Kidney (tissue), 14 donors: ENCODE measurements around the gene LTO1. TPM values are rescaled to one million over a fixed set of nuclear protein-coding genes. Genes with fewer than 3 reads are reported as not detected.
A peak's percentile ranks its signal among the peaks of the same experiment; 100 is the strongest.

Experiments used
- DNase-seq, 5 donors: peaks; one replicate each; pipeline ENCODE4 v3.0.0-alpha.2; 2013 to 2020
- FAIRE-seq: peaks from 2 replicates; lab custom pipeline; 2012; peaks lifted over from hg19 to GRCh38; lab: Jason Lieb, UNC
- H3K27ac ChIP-seq, 2 donors: one replicate each; pipeline ENCODE4 v1.7.0; 2013; ENCODE audit warnings: low read depth in 2 of 2, low read length in 2 of 2, inconsistent platforms in 1 of 2
- H3K27me3 ChIP-seq: one replicate; pipeline ENCODE4 v1.7.1; 2013; ENCODE audit warnings: low read length, inconsistent platforms; ENCODE audit not compliant: control insufficient read depth, insufficient read depth
- H3K36me3 ChIP-seq, 3 donors: one replicate each; pipeline versions ENCODE4 v1.7.0 to v1.7.1; 2013; ENCODE audit warnings: low read length in 3 of 3, control low read depth in 1 of 3, inconsistent platforms in 1 of 3; ENCODE audit not compliant: insufficient read depth in 3 of 3, control insufficient read depth in 2 of 3
- H3K4me1 ChIP-seq, 3 donors: one replicate each; pipeline versions ENCODE4 v1.7.0 to v1.7.1; 2013; ENCODE audit warnings: low read length in 3 of 3, inconsistent platforms in 1 of 3, low read depth in 1 of 3; ENCODE audit not compliant: control insufficient read depth in 2 of 3, insufficient read depth in 2 of 3
- H3K4me3 ChIP-seq, 3 donors: one replicate each; pipeline versions ENCODE4 v1.7.0 to v1.8.1; 2013; ENCODE audit warnings: low read length in 3 of 3, control low read depth in 1 of 3, inconsistent platforms in 1 of 3
- H3K9ac ChIP-seq, 3 donors: one replicate each; pipeline versions ENCODE4 v1.7.0 to v1.7.1; 2013; ENCODE audit warnings: low read length in 3 of 3, control low read depth in 1 of 3, inconsistent platforms in 1 of 3
- H3K9me3 ChIP-seq, 3 donors: one replicate each; pipeline versions ENCODE4 v1.7.0 to v1.7.1; 2013; ENCODE audit warnings: low read length in 3 of 3, control low read depth in 1 of 3, inconsistent platforms in 1 of 3; ENCODE audit not compliant: control insufficient read depth in 2 of 3, insufficient read depth in 1 of 3
- intact Hi-C: fragments of 100-400 bp; cut with DNase I; formaldehyde crosslinking; loops from one replicate; pipeline ENCODE4 v1.11.1; 2022
- polyA plus RNA-seq: library from polyadenylated mRNA; stranded (reverse); fragments of 350-450 nt; fragmentation: Illumina TruSeq; extraction: RNeasy Lipid Tissue Mini Kit (QIAGEN cat#74804); gene quantifications from one replicate; pipeline ENCODE4 v1.2.3, GENCODE V29; 2014; ENCODE audit warnings: low read depth, low replicate concordance; ENCODE audit not compliant: insufficient read depth
- total RNA-seq: library from RNA; stranded (reverse); fragmentation: NEBNext Ultra II Directional; extraction: Animal tissue kit (Norgen Biotek cat#: 25700); gene quantifications from one replicate; pipeline ENCODE4 v1.2.1, GENCODE V29; 2021
- TF ChIP-seq, protein P1 (sequence below): IDR thresholded peaks from 3 replicates; pipeline ENCODE4 v1.5.1; 2012; ENCODE audit warnings: mild to moderate bottlenecking, moderate library complexity, borderline replicate concordance; ENCODE audit not compliant: insufficient read depth; ENCODE audit errors: extremely low read depth
- donor health status: control.
- donor health status: control.
- donor health status: control.
- donor health status: control.
- donor health status: control.
- donor health status: DM: yes; HTN: yes; CAD: no.
- donor health status: Normal renal cell carcinoma (clear cell type).

LTO1 gene
- total and polyA plus RNA-seq, 2 donors from 2014 or later, result 14.6 to 21.9 TPM

DNA sequence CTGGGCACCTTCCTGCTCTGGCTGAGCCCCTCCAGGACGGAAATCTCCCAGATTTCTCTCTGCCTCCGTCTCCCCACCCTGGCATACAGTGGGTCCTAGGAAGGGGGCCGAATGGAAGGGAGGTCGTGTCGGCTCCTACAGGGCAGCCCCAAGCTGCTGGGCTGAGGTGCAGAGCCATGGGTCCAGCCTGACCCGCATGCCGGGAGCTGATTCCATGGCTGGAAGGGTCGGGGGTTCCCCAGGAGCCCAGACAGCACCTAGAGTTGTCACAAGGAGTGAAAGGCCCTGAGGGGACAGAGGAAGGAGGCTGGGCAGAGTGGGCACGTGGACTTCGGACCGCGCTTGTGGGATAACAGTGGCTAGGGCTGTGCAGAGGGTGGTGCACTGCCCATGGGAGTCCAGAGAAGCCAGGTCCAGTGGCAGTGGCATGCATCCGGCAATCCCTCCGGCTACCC lies 17.7 kb downstream of the LTO1 start:
- Histone ChIP-seq H3K36me3 (no peaks in the 10 kb centered on the region), H3K4me1 (no peaks in the 10 kb centered on the region), H3K27ac (no peak overlapping the region), H3K27me3 (no peaks in the 10 kb centered on the region), H3K9me3 (no peaks in the 10 kb centered on the region), H3K9ac (no peak overlapping the region), H3K4me3 (no peak overlapping the region)
- intact Hi-C loops, result no loop called here
- TF ChIP-seq, protein P1, sequence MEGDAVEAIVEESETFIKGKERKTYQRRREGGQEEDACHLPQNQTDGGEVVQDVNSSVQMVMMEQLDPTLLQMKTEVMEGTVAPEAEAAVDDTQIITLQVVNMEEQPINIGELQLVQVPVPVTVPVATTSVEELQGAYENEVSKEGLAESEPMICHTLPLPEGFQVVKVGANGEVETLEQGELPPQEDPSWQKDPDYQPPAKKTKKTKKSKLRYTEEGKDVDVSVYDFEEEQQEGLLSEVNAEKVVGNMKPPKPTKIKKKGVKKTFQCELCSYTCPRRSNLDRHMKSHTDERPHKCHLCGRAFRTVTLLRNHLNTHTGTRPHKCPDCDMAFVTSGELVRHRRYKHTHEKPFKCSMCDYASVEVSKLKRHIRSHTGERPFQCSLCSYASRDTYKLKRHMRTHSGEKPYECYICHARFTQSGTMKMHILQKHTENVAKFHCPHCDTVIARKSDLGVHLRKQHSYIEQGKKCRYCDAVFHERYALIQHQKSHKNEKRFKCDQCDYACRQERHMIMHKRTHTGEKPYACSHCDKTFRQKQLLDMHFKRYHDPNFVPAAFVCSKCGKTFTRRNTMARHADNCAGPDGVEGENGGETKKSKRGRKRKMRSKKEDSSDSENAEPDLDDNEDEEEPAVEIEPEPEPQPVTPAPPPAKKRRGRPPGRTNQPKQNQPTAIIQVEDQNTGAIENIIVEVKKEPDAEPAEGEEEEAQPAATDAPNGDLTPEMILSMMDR, result no peak
- FAIRE-seq, result no peak
- DNase-seq, result peak in 1 of 5 donors; percentile 61

DNA sequence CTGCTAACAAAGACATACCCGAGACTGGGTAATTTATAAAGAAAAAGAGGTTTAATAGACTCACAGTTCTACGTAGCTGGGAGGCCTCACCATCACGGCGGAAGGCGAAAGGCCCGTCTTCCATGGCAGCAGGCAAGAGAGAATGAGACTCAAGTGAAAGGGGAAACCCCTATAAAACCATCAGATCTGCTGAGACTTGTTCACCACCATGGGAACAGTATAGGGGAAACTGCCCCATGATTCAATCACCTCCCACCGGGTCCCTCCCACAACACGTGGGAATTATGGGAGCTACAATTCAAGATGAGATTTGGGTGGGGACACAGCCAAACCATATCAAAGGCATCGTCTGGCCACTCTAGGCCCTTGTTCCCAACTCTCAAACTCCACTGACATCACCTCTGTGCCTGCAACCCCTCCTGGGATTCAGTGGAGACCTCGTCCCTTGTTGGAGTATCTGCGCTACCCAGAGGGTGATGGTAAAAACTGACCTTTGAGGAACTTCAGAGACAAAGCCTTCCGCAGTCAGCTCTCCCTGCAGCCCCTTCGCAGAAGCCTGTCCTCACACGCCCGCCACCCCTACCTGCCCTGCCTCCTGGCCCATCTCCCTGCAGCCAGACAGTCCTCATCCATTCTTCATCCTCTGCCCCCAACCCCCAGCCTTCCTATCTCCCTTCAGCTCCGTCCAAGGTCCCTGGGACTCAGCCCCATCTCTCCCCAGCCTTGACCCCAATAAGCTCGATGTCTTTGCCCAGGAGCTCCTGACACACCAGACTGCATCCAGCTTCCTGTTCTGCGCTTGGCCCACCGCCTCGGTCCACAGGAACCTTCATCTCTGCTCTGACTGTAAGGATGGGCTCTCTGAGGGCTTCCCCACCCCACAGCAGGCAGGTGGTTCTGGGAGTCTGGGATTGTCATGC lies 18.4 kb downstream of the LTO1 start:
- H3K27ac ChIP-seq, result no peak overlapping the region
- no peak overlapping the region for H3K4me3 ChIP-seq
- no peak for FAIRE-seq
- DNase-seq, result peak in 2 of 5 donors; percentile 31 to 56
- H3K36me3 ChIP-seq, result peaks cover 0 to 6% (median 3%) of the 10 kb centered on the region in 3 donors
- H3K9me3 ChIP-seq, result no peaks in the 10 kb centered on the region
- intact Hi-C loops, result no loop called here
- TF ChIP-seq, protein P1, result no peak
- H3K9ac ChIP-seq, result no peak overlapping the region
- H3K4me1 ChIP-seq, result no peaks in the 10 kb centered on the region
- no peaks in the 10 kb centered on the region for H3K27me3 ChIP-seq

DNA sequence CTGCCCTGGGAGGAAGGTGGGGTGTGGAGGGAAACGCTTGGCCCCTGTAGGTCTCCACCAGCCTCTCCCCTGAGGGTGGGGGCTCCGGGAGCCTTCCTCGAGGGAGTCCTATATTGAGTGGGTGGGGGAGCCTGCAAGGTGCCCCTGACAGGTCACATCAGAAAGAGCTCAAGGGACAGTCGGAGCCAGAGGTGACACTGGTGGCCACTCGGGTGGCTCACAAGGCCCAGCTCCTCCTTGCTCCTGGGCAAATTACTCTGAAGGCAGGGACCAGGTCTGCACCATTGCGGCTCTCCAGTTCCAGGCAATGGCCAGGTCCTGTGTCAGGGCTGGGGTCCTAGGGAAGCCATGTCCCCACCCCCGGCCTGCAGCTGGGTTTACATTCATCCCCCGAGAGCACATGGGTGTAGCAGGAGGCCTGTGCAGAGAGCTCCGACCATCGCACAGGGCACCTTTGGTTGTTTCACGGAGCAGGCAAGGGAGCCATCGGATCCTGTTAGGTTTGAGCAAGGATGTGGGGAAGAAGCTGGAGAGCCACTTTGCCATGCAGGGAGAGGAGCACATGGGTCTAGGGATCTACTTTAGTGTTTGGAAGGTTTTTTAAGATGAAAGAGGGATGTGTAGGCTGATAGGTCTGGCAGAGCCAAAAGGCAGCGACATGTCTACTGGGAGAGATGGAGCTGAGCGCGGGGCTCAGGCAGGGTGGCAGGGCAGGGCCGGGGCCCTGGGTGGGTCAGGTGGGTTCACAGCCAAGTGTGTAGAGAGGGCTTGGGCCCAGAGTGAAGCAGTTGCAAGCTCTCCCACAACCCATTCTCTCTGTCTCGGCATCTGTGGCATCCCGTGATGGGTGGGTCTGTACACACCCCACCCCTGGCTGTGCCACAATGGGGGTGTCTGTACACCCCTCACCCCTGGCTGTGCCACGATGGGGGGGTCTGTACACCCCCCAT lies 19.4 kb downstream of the LTO1 start:
- intact Hi-C loops, result no loop called here
- Histone ChIP-seq H3K9ac (no peak overlapping the region), H3K4me3 (no peak overlapping the region), H3K9me3 (no peaks in the 10 kb centered on the region), H3K36me3 (peaks cover 0 to 16% (median 3%) of the 10 kb centered on the region in 3 donors), H3K27me3 (no peaks in the 10 kb centered on the region), H3K4me1 (no peaks in the 10 kb centered on the region), H3K27ac (no peak overlapping the region)
- DNase-seq, result peak in 2 of 5 donors; percentile 54 to 69
- TF ChIP-seq, protein P1, result no peak
- no peak for FAIRE-seq
